H9 (cell line): Measurements from ENCODE around the gene CRHR2. TPM values are rescaled to one million over a fixed set of nuclear protein-coding genes. Genes with fewer than 3 reads are reported as not detected.

ENCODE experiments used
- DNase-seq: peaks from one replicate; pipeline ENCODE4 v3.0.0-alpha.2; 2017
- H2AFZ ChIP-seq: one replicate; pipeline ENCODE4 v1.6.1; 2013; ENCODE audit warnings: mild to moderate bottlenecking, low read length, control low read depth, moderate library complexity
- H2AK5ac ChIP-seq: 2 replicates; pipeline ENCODE4 v1.6.1; 2013; ENCODE audit warnings: low read length, control low read depth, mixed read lengths; ENCODE audit not compliant: insufficient read length
- H2BK120ac ChIP-seq: one replicate; pipeline ENCODE4 v1.6.1; 2013; ENCODE audit warnings: low read depth, mild to moderate bottlenecking, low read length, control low read depth, inconsistent platforms; ENCODE audit not compliant: poor library complexity, severe bottlenecking
- H2BK12ac ChIP-seq: 2 replicates; pipeline ENCODE4 v1.6.1; 2013; ENCODE audit warnings: low read length, control low read depth, mixed read lengths, low read depth; ENCODE audit not compliant: insufficient read length
- H2BK15ac ChIP-seq: 2 replicates; pipeline ENCODE4 v1.6.1; 2013; ENCODE audit warnings: low read depth, low read length, control low read depth
- H2BK20ac ChIP-seq: one replicate; pipeline ENCODE4 v1.6.1; 2013; ENCODE audit warnings: low read depth, mild to moderate bottlenecking, low read length, control low read depth, inconsistent platforms; ENCODE audit not compliant: poor library complexity, severe bottlenecking
- H2BK5ac ChIP-seq: 2 replicates; pipeline ENCODE4 v1.6.1; 2013; ENCODE audit warnings: low read length, control low read depth, mixed read lengths; ENCODE audit not compliant: insufficient read length
- H3K14ac ChIP-seq: 2 replicates; pipeline ENCODE4 v1.6.1; 2013; ENCODE audit warnings: low read length, control low read depth; ENCODE audit not compliant: insufficient read depth
- H3K18ac ChIP-seq: 2 replicates; pipeline ENCODE4 v1.6.1; 2013; ENCODE audit warnings: low read depth, mild to moderate bottlenecking, mixed read lengths, low read length, control low read depth; ENCODE audit not compliant: insufficient read length
- H3K23ac ChIP-seq: 2 replicates; pipeline ENCODE4 v1.6.1; 2013; ENCODE audit warnings: low read length, control low read depth, mixed read lengths, low read depth; ENCODE audit not compliant: insufficient read length
- H3K23me2 ChIP-seq: 2 replicates; pipeline ENCODE4 v1.6.1; 2013; ENCODE audit warnings: low read depth, mild to moderate bottlenecking, mixed read lengths, low read length, control low read depth; ENCODE audit not compliant: insufficient read length, poor library complexity, severe bottlenecking
- H3K27ac ChIP-seq: 2 replicates; pipeline ENCODE4 v1.5.1; 2013; ENCODE audit warnings: low read length, control low read depth, mixed read lengths, low read depth; ENCODE audit not compliant: insufficient read length
- H3K27me3 ChIP-seq: 2 replicates; pipeline ENCODE4 v1.6.1; 2013; ENCODE audit warnings: low read length, control low read depth, inconsistent platforms; ENCODE audit not compliant: insufficient read depth
- H3K4ac ChIP-seq: 2 replicates; pipeline ENCODE4 v1.6.1; 2013; ENCODE audit warnings: low read depth, mild to moderate bottlenecking, control low read depth, inconsistent platforms, low read length, moderate library complexity
- H3K4me1 ChIP-seq: 2 replicates; pipeline ENCODE4 v1.6.1; 2013; ENCODE audit warnings: low read length, control low read depth, inconsistent platforms; ENCODE audit not compliant: insufficient read depth
- H3K4me2 ChIP-seq: 2 replicates; pipeline ENCODE4 v1.6.1; 2013; ENCODE audit warnings: low read length, control low read depth, mixed read lengths; ENCODE audit not compliant: insufficient read length, insufficient read depth
- H3K56ac ChIP-seq: 2 replicates; pipeline ENCODE4 v1.6.1; 2013; ENCODE audit warnings: low read depth, mild to moderate bottlenecking, mixed read lengths, low read length, control low read depth; ENCODE audit not compliant: insufficient read length
- H3K79me1 ChIP-seq: 2 replicates; pipeline ENCODE4 v1.6.1; 2013; ENCODE audit warnings: low read depth, mild to moderate bottlenecking, moderate library complexity, low read length, control low read depth, inconsistent platforms; ENCODE audit not compliant: insufficient read depth, poor library complexity, severe bottlenecking
- H3K79me2 ChIP-seq: 2 replicates; pipeline ENCODE4 v1.6.1; 2013; ENCODE audit warnings: low read length, control low read depth, inconsistent platforms; ENCODE audit not compliant: insufficient read depth
- H3K9ac ChIP-seq: 2 replicates; pipeline ENCODE4 v1.6.1; 2013; ENCODE audit warnings: low read length, control low read depth, mixed read lengths; ENCODE audit not compliant: insufficient read length; ENCODE audit errors: extremely low read depth
- H3K9me3 ChIP-seq: one replicate; pipeline ENCODE4 v1.6.1; 2013; ENCODE audit warnings: low read depth, low read length, inconsistent platforms; ENCODE audit not compliant: control insufficient read depth
- H3T11ph ChIP-seq: one replicate; pipeline ENCODE4 v1.6.1; 2013; ENCODE audit warnings: mild to moderate bottlenecking, low read length, control low read depth, inconsistent platforms
- H4K20me1 ChIP-seq: one replicate; pipeline ENCODE4 v1.6.1; 2013; ENCODE audit not compliant: control insufficient read depth, insufficient read length, insufficient read depth
- H4K5ac ChIP-seq: 2 replicates; pipeline ENCODE4 v1.6.1; 2013; ENCODE audit warnings: low read depth, mild to moderate bottlenecking, mixed read lengths, low read length, control low read depth; ENCODE audit not compliant: insufficient read length
- H4K8ac ChIP-seq: replicated peaks from 2 replicates; pipeline ENCODE4 v1.6.1; 2013; ENCODE audit warnings: low read length, control low read depth, mixed read lengths, low read depth; ENCODE audit not compliant: insufficient read length
- H4K91ac ChIP-seq: 2 replicates; pipeline ENCODE4 v1.6.1; 2013; ENCODE audit warnings: low read depth, mild to moderate bottlenecking, moderate library complexity, mixed read lengths, low read length, control low read depth; ENCODE audit not compliant: insufficient read length
- H3K27ac Mint-ChIP-seq, 3 experiments: 2 replicates in 2 of 3; 3 replicates in 1 of 3; pipeline ENCODE4 v1.8.0; 2020 to 2021; ENCODE audit warnings: mixed read lengths in 3 of 3, mild to moderate bottlenecking in 1 of 3, moderate library complexity in 1 of 3
- H3K27me3 Mint-ChIP-seq: 2 replicates; pipeline ENCODE4 v1.8.0; 2021; ENCODE audit warnings: low read depth, mild to moderate bottlenecking, moderate library complexity, mixed read lengths
- H3K36me3 Mint-ChIP-seq, 3 experiments: 2 replicates in 2 of 3; 3 replicates in 1 of 3; pipeline ENCODE4 v1.8.0; 2020 to 2021; ENCODE audit warnings: low read depth in 3 of 3, mixed read lengths in 3 of 3; ENCODE audit not compliant: insufficient read depth in 1 of 3
- H3K4me1 Mint-ChIP-seq, 2 experiments: 2 replicates each; pipeline ENCODE4 v1.8.0; 2020; ENCODE audit warnings: mixed read lengths in 2 of 2
- H3K4me3 Mint-ChIP-seq, 2 experiments: 2 replicates in 1 of 2; 3 replicates in 1 of 2; pipeline ENCODE4 v1.8.0; 2020 to 2021; ENCODE audit warnings: mild to moderate bottlenecking in 2 of 2, mixed read lengths in 2 of 2, moderate library complexity in 1 of 2
- H3K9me3 Mint-ChIP-seq, 2 experiments: 2 replicates in 1 of 2; 3 replicates in 1 of 2; pipeline ENCODE4 v1.8.0; 2020; ENCODE audit warnings: mild to moderate bottlenecking in 2 of 2, mixed read lengths in 2 of 2, moderate library complexity in 1 of 2
- WGBS: extraction: QIAGEN DNeasy Blood & Tissue Kit; methylation state at CpG from one replicate; pipeline ENCODE4 v1.1.7; 2013; ENCODE audit warnings: missing lambda C conversion rate, low lambda C conversion rate, mixed read lengths; ENCODE audit not compliant: insufficient read length; ENCODE audit errors: extremely low coverage; 5-methylcytosine and 5-hydroxymethylcytosine counted together
- total RNA-seq: library from RNA; stranded (reverse); gene quantifications from 2 replicates; pipeline ENCODE4 v1.2.1, GENCODE V29; 2021
- TF ChIP-seq, protein P1 (sequence below): fragments of 200-600 bp; sonication (generic); conservative IDR thresholded peaks from 3 replicates; pipeline ENCODE4 v1.8.0; 2021; ENCODE audit warnings: antibody characterized with exemption, mild to moderate bottlenecking

The CRHR2 gene
- total RNA-seq, 1 experiment from 2014 or later, result 0.07 TPM

DNA sequence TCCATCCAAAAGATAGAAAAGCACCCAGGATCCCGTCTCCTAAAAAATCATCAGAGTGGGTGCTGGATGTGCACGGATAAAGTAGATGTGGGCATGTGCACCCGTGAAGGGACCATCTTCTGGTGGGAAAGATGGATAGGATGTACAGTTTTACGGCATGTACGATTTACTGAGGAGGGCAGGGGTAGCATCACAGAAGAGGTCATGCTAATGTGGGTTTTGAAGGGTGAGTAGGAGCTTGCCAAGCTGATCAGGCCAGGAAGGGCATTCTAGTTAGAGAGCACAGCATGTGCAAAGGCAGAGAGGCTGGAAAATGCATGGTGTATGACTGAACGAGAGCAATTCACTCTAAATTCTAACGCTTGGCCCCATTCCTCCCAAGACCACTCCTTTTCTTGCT lies 7.8 kb upstream of the CRHR2 start:
- H3K4me3 Mint-ChIP-seq, result no peak overlapping the region; a peak in 1 of 5 replicates
- no peak overlapping the region for H3K23ac ChIP-seq
- H3K56ac ChIP-seq, result no peak overlapping the region
- H3K27ac ChIP-seq, result no peak overlapping the region
- H3K9me3 Mint-ChIP-seq, result no peaks in the 10 kb centered on the region
- TF ChIP-seq, protein P1, sequence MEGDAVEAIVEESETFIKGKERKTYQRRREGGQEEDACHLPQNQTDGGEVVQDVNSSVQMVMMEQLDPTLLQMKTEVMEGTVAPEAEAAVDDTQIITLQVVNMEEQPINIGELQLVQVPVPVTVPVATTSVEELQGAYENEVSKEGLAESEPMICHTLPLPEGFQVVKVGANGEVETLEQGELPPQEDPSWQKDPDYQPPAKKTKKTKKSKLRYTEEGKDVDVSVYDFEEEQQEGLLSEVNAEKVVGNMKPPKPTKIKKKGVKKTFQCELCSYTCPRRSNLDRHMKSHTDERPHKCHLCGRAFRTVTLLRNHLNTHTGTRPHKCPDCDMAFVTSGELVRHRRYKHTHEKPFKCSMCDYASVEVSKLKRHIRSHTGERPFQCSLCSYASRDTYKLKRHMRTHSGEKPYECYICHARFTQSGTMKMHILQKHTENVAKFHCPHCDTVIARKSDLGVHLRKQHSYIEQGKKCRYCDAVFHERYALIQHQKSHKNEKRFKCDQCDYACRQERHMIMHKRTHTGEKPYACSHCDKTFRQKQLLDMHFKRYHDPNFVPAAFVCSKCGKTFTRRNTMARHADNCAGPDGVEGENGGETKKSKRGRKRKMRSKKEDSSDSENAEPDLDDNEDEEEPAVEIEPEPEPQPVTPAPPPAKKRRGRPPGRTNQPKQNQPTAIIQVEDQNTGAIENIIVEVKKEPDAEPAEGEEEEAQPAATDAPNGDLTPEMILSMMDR, result no peak
- no peaks in the 10 kb centered on the region for H3K27me3 ChIP-seq
- no peak overlapping the region for H3K9ac ChIP-seq
- no peaks in the 10 kb centered on the region for H4K20me1 ChIP-seq
- H4K5ac ChIP-seq, result no peak overlapping the region
- no peaks in the 10 kb centered on the region for H3K79me1 ChIP-seq
- no peak for DNase-seq
- no peak overlapping the region; a peak in 2 of 7 replicates for H3K27ac Mint-ChIP-seq
- no peak overlapping the region for H2BK120ac ChIP-seq
- no peak overlapping the region for H2BK12ac ChIP-seq
- H2BK15ac ChIP-seq, result no peak overlapping the region
- no peak overlapping the region for H2AFZ ChIP-seq
- H2BK5ac ChIP-seq, result no peak overlapping the region
- no peak overlapping the region for H4K91ac ChIP-seq
- no peaks in the 10 kb centered on the region; a peak in 1 of 7 replicates for H3K36me3 Mint-ChIP-seq
- peaks cover 2% of the 10 kb centered on the region for H3K23me2 ChIP-seq
- H3K79me2 ChIP-seq, result no peaks in the 10 kb centered on the region
- WGBS, result no CpG with 5 or more reads among the region's 7 CpGs
- H2AK5ac ChIP-seq, result no peak overlapping the region
- H3K4me1 ChIP-seq, result no peaks in the 10 kb centered on the region
- no peak overlapping the region for H3K4ac ChIP-seq
- no peak overlapping the region for H3K14ac ChIP-seq
- H3K27me3 Mint-ChIP-seq, result peaks cover 24% of the 10 kb centered on the region
- H3K4me2 ChIP-seq, result no peak overlapping the region
- no peak overlapping the region for H3T11ph ChIP-seq
- no peak overlapping the region for H3K18ac ChIP-seq
- H4K8ac ChIP-seq, result no peak overlapping the region
- no peaks in the 10 kb centered on the region for H3K9me3 ChIP-seq
- H2BK20ac ChIP-seq, result no peak overlapping the region
- H3K4me1 Mint-ChIP-seq, result peaks cover 4 to 11% of the 10 kb centered on the region in 2 experiments
